Caco-2 (cell line): ENCODE results near the gene LRRTM4. TPM values are rescaled to one million over a fixed set of nuclear protein-coding genes. Genes with fewer than 3 reads are reported as not detected.

ENCODE experiments used
- BruUV-seq: library from RNA; stranded (reverse); fragments of 400-500 nt; replicated peaks from 2 replicates; lab custom pipeline; 2021; lab: Mats Ljungman, UMichigan
- CTCF ChIA-PET: fragments of 300-600 bp; sonication (Branson Sonifier 250); formaldehyde crosslinking; loops from one replicate; lab custom pipeline; 2022; ENCODE audit warnings: antibody characterized with exemption; lab: Charles Lee
- POLR2A ChIA-PET: fragments of 300-600 bp; sonication (Branson Sonifier 250); formaldehyde crosslinking; loops from one replicate; lab custom pipeline; 2022; ENCODE audit warnings: antibody characterized with exemption; lab: Charles Lee
- DNase-seq, 2 experiments: peaks; one replicate each; pipeline versions ENCODE4 v3.0.0 to v3.0.0-alpha.2; 2020 to 2022
- H3K27me3 ChIP-seq: replicated peaks from 2 replicates; pipeline ENCODE4 v1.6.0; 2011; ENCODE audit warnings: low read length; ENCODE audit not compliant: control insufficient read depth, insufficient read depth
- H3K36me3 ChIP-seq: 2 replicates; pipeline ENCODE4 v1.5.1; 2011; ENCODE audit warnings: low read length; ENCODE audit not compliant: control insufficient read depth, insufficient read depth
- H3K4me1 ChIP-seq: fragments of 250-450 bp; sonication (Bioruptor Pico); 2 replicates; pipeline ENCODE4 v1.5.1; 2020; ENCODE audit warnings: mild to moderate bottlenecking
- H3K4me3 ChIP-seq: 2 replicates; pipeline ENCODE4 v1.5.1; 2011; ENCODE audit warnings: low read depth, mild to moderate bottlenecking, control low read depth, low read length
- H3K9me3 ChIP-seq: fragments of 250-450 bp; sonication (Bioruptor Pico); 2 replicates; pipeline ENCODE4 v1.5.1; 2020; ENCODE audit warnings: mild to moderate bottlenecking, moderate library complexity
- H3K27ac Mint-ChIP-seq: one replicate; pipeline ENCODE4 v1.8.0; 2022; ENCODE audit warnings: mixed read lengths; ENCODE audit not compliant: unreplicated experiment
- H3K27me3 Mint-ChIP-seq: one replicate; pipeline ENCODE4 v1.8.0; 2022; ENCODE audit warnings: mixed read lengths; ENCODE audit not compliant: insufficient read depth, unreplicated experiment
- H3K36me3 Mint-ChIP-seq: one replicate; pipeline ENCODE4 v1.8.0; 2022; ENCODE audit warnings: mild to moderate bottlenecking, mixed read lengths; ENCODE audit not compliant: insufficient read depth, unreplicated experiment
- H3K4me1 Mint-ChIP-seq: one replicate; pipeline ENCODE4 v1.8.0; 2022; ENCODE audit warnings: low read depth, mixed read lengths; ENCODE audit not compliant: unreplicated experiment
- H3K4me3 Mint-ChIP-seq: one replicate; pipeline ENCODE4 v1.8.0; 2022; ENCODE audit warnings: mild to moderate bottlenecking, moderate library complexity, mixed read lengths; ENCODE audit not compliant: unreplicated experiment
- H3K9me3 Mint-ChIP-seq: one replicate; pipeline ENCODE4 v1.8.0; 2022; ENCODE audit warnings: mixed read lengths; ENCODE audit not compliant: unreplicated experiment
- intact Hi-C: fragments of 100-400 bp; cut with micrococcal nuclease; formaldehyde crosslinking; loops from one replicate; pipeline ENCODE4 v1.10.0; 2022; ENCODE audit not compliant: unreplicated experiment
- total RNA-seq: library from RNA; stranded (reverse); gene quantifications from 2 replicates; pipeline ENCODE4 v1.2.3, GENCODE V29; 2022
- TF ChIP-seq, protein P1 (sequence below), 2 experiments: fragments of 200-600 bp in 1 of 2; IDR thresholded peaks; 1 replicate in 1 of 2; 2 replicates in 1 of 2; pipeline versions ENCODE4 v1.5.1 to v1.8.0; 2011 to 2022; ENCODE audit warnings: antibody characterized with exemption in 1 of 2, control low read depth in 1 of 2, inconsistent platforms in 1 of 2, low read depth in 1 of 2, low read length in 1 of 2, mild to moderate bottlenecking in 1 of 2, moderate library complexity in 1 of 2; ENCODE audit not compliant: insufficient read depth in 1 of 2, severe bottlenecking in 1 of 2, unreplicated experiment in 1 of 2

Gene LRRTM4
- total RNA-seq, 1 experiment from 2014 or later, result 0.32 TPM

DNA sequence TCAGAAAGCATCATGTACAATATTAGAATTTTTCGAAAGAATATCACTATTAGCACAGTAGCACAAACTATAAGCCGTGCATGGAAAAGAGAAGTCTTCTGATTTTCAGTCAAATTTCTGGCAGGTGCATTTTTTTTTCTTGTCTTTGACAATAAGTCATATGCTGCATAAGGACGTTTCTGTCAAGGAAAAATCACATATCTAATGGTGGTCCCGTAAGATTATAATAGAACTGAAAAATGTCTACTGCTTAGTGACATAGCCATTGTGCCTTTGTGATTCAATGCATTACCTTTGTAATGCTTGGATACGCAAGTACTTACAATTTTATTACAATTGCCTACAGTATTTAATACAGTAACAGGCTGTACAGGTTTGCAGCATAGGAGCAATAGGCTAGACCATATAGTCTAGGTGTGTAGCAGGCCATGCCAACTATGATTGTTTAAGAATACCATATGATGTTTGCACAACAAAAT is 329.3 kb downstream of the LRRTM4 start:
- peaks cover 5% of the 10 kb centered on the region for H3K27me3 Mint-ChIP-seq
- H3K27ac Mint-ChIP-seq, result no peak overlapping the region
- no peak overlapping the region for H3K4me3 Mint-ChIP-seq
- no peak for DNase-seq
- TF ChIP-seq, protein P1, sequence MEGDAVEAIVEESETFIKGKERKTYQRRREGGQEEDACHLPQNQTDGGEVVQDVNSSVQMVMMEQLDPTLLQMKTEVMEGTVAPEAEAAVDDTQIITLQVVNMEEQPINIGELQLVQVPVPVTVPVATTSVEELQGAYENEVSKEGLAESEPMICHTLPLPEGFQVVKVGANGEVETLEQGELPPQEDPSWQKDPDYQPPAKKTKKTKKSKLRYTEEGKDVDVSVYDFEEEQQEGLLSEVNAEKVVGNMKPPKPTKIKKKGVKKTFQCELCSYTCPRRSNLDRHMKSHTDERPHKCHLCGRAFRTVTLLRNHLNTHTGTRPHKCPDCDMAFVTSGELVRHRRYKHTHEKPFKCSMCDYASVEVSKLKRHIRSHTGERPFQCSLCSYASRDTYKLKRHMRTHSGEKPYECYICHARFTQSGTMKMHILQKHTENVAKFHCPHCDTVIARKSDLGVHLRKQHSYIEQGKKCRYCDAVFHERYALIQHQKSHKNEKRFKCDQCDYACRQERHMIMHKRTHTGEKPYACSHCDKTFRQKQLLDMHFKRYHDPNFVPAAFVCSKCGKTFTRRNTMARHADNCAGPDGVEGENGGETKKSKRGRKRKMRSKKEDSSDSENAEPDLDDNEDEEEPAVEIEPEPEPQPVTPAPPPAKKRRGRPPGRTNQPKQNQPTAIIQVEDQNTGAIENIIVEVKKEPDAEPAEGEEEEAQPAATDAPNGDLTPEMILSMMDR (IDR thresholded peaks at IDR 0.05; ENCODE audit: insufficient read depth in 1 of 2, low read depth in 1 of 2, low read length in 1 of 2, severe bottlenecking in 1 of 2, unreplicated experiment in 1 of 2), result no peak
- no peaks in the 10 kb centered on the region for H3K4me1 Mint-ChIP-seq
- Histone ChIP-seq H3K4me3 (no peak overlapping the region), H3K27me3 (no peaks in the 10 kb centered on the region), H3K36me3 (no peaks in the 10 kb centered on the region), H3K4me1 (no peaks in the 10 kb centered on the region), H3K9me3 (no peaks in the 10 kb centered on the region)
- POLR2A ChIA-PET, result no interaction called here
- intact Hi-C loops, result no loop called here
- CTCF ChIA-PET, result no interaction called here
- BruUV-seq, result no TSS peak
- no peaks in the 10 kb centered on the region for H3K9me3 Mint-ChIP-seq
- H3K36me3 Mint-ChIP-seq, result no peaks in the 10 kb centered on the region

- H3K36me3 Mint-ChIP-seq, result no peaks in the 10 kb centered on the region
- H3K4me1 Mint-ChIP-seq, result no peaks in the 10 kb centered on the region
- Histone ChIP-seq H3K4me1 (no peaks in the 10 kb centered on the region), H3K4me3 (no peak overlapping the region), H3K9me3 (no peaks in the 10 kb centered on the region), H3K27me3 (no peaks in the 10 kb centered on the region), H3K36me3 (no peaks in the 10 kb centered on the region)
- CTCF ChIA-PET, result no interaction called here
- no peak for DNase-seq
- H3K9me3 Mint-ChIP-seq, result no peaks in the 10 kb centered on the region
- TF ChIP-seq, protein P1 (IDR thresholded peaks at IDR 0.05; ENCODE audit: insufficient read depth in 1 of 2, low read depth in 1 of 2, low read length in 1 of 2, severe bottlenecking in 1 of 2, unreplicated experiment in 1 of 2), result no peak
- peaks cover 5% of the 10 kb centered on the region for H3K27me3 Mint-ChIP-seq
- no TSS peak for BruUV-seq
- no peak overlapping the region for H3K4me3 Mint-ChIP-seq
- H3K27ac Mint-ChIP-seq, result no peak overlapping the region
- intact Hi-C loops, result no loop called here
- POLR2A ChIA-PET, result no interaction called here
Observed at GRCh38 chr2:77191665-77192064, 330.5 kb downstream of the LRRTM4 start.

DNA sequence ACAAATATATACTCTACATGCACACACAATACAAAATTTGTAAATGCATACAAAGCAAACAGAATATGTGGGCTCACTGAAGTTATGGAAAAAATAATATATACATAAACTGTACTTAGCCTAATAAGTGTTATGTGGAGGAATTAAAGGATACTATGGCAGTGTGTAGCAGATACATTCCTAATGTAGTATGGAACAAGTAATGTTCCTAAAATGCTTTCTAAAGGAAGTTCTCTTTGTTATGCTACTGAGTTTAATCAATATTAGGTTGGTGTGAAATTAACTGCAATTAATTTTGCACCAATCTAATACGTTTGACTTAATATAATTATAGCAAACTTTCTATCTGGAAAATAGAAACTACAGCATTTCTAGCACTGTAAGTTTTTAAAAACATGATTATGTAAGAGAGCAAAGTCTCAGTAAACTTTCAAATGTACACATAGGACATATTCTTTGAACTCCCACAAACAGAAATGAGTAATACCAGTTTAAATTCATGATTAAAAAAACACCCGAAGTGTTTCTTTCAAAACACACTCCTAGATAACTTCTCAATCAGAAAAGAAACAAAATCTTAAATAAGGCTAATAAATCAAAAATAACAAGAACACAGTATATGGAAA is 331.3 kb downstream of the LRRTM4 start:
- intact Hi-C loops, result no loop called here
- BruUV-seq, result no TSS peak
- Mint-ChIP-seq H3K27ac (no peak overlapping the region), H3K27me3 (peaks cover 5% of the 10 kb centered on the region), H3K4me1 (no peaks in the 10 kb centered on the region), H3K4me3 (no peak overlapping the region), H3K36me3 (no peaks in the 10 kb centered on the region), H3K9me3 (no peaks in the 10 kb centered on the region)
- TF ChIP-seq, protein P1 (IDR thresholded peaks at IDR 0.05; ENCODE audit: insufficient read depth in 1 of 2, low read depth in 1 of 2, low read length in 1 of 2, severe bottlenecking in 1 of 2, unreplicated experiment in 1 of 2), result no peak
- Histone ChIP-seq H3K4me3 (no peak overlapping the region), H3K9me3 (no peaks in the 10 kb centered on the region), H3K36me3 (no peaks in the 10 kb centered on the region), H3K27me3 (no peaks in the 10 kb centered on the region), H3K4me1 (no peaks in the 10 kb centered on the region)
- ChIA-PET CTCF (no interaction called here), POLR2A (no interaction called here)
- no peak for DNase-seq
